RWPE2 (cell line): ENCODE measurements around the gene CBLIF.

ENCODE experiments used
- ATAC-seq: fragments of 200-7000 bp; cut with Tn5 transposase; 3 replicates; pipeline ENCODE4 v1.9.1; 2021; ENCODE audit warnings: low read depth
- DNase-seq: peaks from one replicate; pipeline ENCODE4 v3.0.0-alpha.2; 2020; ENCODE audit warnings: low spot score
- H3K27ac ChIP-seq: fragments of 450-650 bp; 2 replicates; pipeline ENCODE4 v1.5.1; 2017; ENCODE audit warnings: mild to moderate bottlenecking; ENCODE audit not compliant: poor library complexity, severe bottlenecking
- H3K27me3 ChIP-seq: fragments of 250-450 bp; sonication (Bioruptor Pico); 2 replicates; pipeline ENCODE4 v1.5.1; 2021; ENCODE audit warnings: mild to moderate bottlenecking, moderate library complexity; ENCODE audit not compliant: insufficient read depth, poor library complexity, severe bottlenecking
- H3K36me3 ChIP-seq: fragments of 250-450 bp; sonication (Bioruptor Pico); 2 replicates; pipeline ENCODE4 v1.5.1; 2020; ENCODE audit warnings: low read depth, mild to moderate bottlenecking, moderate library complexity
- H3K4me1 ChIP-seq: fragments of 250-450 bp; sonication (Bioruptor Pico); 2 replicates; pipeline ENCODE4 v1.5.1; 2021; ENCODE audit warnings: mild to moderate bottlenecking, moderate library complexity; ENCODE audit not compliant: insufficient read depth, poor library complexity, severe bottlenecking
- H3K4me3 ChIP-seq: fragments of 250-450 bp; sonication (Bioruptor Pico); 2 replicates; pipeline ENCODE4 v1.5.1; 2021; ENCODE audit warnings: mild to moderate bottlenecking, moderate library complexity; ENCODE audit not compliant: severe bottlenecking
- H3K9me3 ChIP-seq: fragments of 250-450 bp; sonication (Bioruptor Pico); 2 replicates; pipeline ENCODE4 v1.5.1; 2021; ENCODE audit warnings: mild to moderate bottlenecking, moderate library complexity; ENCODE audit not compliant: severe bottlenecking
- TF ChIP-seq, protein P1 (sequence below): fragments of 450-650 bp; IDR thresholded peaks from one replicate; pipeline ENCODE4 v1.5.1; 2017; ENCODE audit warnings: mild to moderate bottlenecking, moderate library complexity; ENCODE audit not compliant: poor library complexity, severe bottlenecking

CBLIF gene

DNA sequence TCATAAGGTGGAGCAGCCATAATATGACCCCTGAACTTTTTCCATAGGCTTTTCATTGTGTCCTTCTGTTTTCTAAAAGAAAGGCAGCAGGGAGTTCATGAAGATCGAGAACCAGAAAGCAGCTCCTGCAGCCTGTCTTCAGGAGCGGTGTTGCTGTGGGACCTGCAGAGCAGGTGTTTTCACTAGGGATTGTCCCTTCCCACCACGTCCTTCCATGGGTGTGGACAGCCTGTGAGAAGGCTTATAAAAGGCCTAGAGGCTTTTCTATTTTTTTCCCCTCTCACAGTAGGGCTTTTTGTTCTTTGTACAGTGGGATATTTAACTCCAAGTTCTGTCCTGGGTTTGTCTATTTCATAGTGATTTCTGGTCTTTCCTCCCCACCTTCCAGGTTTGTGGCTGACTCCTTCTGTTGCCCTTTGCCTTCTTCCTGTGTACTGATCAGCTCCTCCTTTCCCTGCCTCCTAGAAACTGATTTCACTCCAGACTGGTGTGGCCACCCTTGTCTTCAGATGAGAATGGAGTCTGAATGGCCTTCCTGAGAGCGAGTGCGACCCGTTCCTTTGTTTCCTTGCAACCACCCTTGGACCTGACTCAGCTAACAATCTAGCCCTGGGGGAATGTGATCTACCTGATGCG, 44.8 kb downstream of the CBLIF start:
- Histone ChIP-seq H3K4me3 (no peak overlapping the region), H3K36me3 (peaks cover 20% of the 10 kb centered on the region), H3K9me3 (no peaks in the 10 kb centered on the region), H3K27me3 (no peaks in the 10 kb centered on the region), H3K27ac (no peak overlapping the region), H3K4me1 (peaks cover 4% of the 10 kb centered on the region)
- TF ChIP-seq, protein P1, sequence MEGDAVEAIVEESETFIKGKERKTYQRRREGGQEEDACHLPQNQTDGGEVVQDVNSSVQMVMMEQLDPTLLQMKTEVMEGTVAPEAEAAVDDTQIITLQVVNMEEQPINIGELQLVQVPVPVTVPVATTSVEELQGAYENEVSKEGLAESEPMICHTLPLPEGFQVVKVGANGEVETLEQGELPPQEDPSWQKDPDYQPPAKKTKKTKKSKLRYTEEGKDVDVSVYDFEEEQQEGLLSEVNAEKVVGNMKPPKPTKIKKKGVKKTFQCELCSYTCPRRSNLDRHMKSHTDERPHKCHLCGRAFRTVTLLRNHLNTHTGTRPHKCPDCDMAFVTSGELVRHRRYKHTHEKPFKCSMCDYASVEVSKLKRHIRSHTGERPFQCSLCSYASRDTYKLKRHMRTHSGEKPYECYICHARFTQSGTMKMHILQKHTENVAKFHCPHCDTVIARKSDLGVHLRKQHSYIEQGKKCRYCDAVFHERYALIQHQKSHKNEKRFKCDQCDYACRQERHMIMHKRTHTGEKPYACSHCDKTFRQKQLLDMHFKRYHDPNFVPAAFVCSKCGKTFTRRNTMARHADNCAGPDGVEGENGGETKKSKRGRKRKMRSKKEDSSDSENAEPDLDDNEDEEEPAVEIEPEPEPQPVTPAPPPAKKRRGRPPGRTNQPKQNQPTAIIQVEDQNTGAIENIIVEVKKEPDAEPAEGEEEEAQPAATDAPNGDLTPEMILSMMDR = no peak
- no peak for DNase-seq
- ATAC-seq = no peak

DNA sequence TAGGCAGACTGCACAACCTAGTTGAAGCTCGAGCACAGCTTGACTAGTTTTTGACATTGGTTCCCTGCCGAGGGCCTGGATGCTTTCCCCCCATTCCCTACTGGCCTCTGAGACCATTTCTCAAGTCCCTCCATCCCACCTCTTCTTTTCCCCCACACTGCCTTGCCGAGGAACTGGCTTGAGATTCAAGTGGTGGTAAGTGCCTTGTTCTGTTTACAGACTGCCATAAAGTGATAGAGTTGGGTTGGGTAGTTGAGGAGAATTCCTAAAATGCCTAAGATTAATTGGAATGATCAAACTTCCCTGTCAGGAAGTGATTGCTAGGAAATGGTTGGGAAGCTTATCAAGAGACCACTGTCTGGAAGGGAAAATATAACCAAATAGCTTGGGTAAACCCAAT, 50.9 kb downstream of the CBLIF start:
- Histone ChIP-seq H3K4me1 (no peaks in the 10 kb centered on the region), H3K36me3 (peaks cover 31% of the 10 kb centered on the region)
- no peak for DNase-seq

DNA sequence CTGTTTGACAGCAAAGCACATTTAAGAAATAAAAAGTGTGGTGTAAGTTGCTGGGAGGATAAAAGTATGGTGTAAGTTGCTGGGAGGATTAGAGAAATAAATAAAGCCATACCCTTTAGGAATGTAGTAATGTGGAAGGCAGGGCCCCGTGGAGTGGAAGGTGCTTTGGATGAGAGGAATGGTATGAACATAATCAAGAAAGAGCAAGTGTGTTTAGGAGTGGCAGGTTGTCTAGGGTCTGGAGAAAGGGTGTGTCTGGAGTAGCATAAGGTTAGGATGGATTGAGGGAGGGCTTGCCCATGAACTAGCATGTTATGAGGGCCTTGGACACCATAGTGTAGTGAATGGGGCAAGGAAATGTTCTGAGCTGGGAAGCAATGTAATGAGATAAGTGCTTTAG, 52.8 kb downstream of the CBLIF start:
- H3K4me1 ChIP-seq = peaks cover 7% of the 10 kb centered on the region
- no peak for DNase-seq
- TF ChIP-seq, protein P1 = no peak
- H3K36me3 ChIP-seq = peaks cover 42% of the 10 kb centered on the region
- H3K27me3 ChIP-seq = no peaks in the 10 kb centered on the region
- no peaks in the 10 kb centered on the region for H3K9me3 ChIP-seq
- ATAC-seq = no peak
- H3K27ac ChIP-seq = no peak overlapping the region
- no peak overlapping the region for H3K4me3 ChIP-seq

More for the DNA sequence above, 50.9 kb downstream of the CBLIF start:
- no peaks in the 10 kb centered on the region for H3K9me3 ChIP-seq
- no peaks in the 10 kb centered on the region for H3K27me3 ChIP-seq
- no peak overlapping the region for H3K4me3 ChIP-seq
- TF ChIP-seq, protein P1 = no peak
- no peak overlapping the region for H3K27ac ChIP-seq
- no peak for ATAC-seq

DNA sequence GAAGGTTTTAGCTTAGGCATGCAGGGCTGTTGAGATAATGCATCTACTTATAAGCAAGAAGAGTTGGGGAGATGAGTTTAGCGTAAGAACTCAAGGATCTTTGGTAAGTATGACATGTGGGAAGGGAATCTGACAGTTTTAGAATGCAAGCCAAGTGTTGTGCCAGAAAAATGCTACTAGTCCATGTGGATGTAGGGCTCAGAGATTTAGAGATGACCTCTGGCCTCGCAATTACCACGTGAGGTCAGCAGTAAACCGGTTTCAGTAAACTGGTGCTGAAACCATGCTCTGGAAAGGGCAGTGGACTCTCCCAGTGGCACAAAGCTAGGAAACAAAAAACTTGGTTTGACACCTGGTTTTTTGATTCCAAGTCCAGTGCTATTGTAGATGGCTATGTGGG, 53.7 kb downstream of the CBLIF start:
- Histone ChIP-seq H3K27me3 (no peaks in the 10 kb centered on the region), H3K9me3 (no peaks in the 10 kb centered on the region), H3K4me1 (peaks cover 15% of the 10 kb centered on the region), H3K4me3 (no peak overlapping the region), H3K36me3 (peaks cover 46% of the 10 kb centered on the region), H3K27ac (no peak overlapping the region)
- ATAC-seq = no peak
- no peak for DNase-seq
- TF ChIP-seq, protein P1 = no peak

DNA sequence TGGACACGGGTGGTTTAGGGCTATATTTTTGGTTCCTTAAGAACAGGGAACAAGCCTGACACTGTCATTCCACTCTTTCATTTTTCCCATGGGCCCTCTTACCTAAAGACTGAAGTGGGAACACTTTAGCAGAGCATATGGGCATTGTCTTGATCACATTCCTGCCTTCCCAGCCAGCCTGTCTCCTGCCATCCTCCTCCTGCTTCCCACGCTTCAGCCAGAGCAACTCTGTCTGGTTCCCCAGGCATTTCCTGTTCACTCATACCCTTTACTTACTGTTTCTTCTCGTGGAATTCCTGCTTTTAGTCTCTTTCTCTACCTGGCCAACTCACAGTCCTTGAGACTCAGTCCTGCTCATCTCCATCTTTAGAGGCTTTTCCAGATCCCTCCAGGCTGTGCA, 57.5 kb downstream of the CBLIF start:
- TF ChIP-seq, protein P1 = no peak
- H3K27me3 ChIP-seq = no peaks in the 10 kb centered on the region
- peaks cover 37% of the 10 kb centered on the region for H3K36me3 ChIP-seq
- ATAC-seq (peak; percentile 42; the same call in 2 of the 3 replicates), DNase-seq (no peak)
- peak overlapping the region; percentile 29 for H3K27ac ChIP-seq
- H3K9me3 ChIP-seq = peaks cover 4% of the 10 kb centered on the region
- H3K4me3 ChIP-seq = no peak overlapping the region
- H3K4me1 ChIP-seq = peaks cover 19% of the 10 kb centered on the region
